GM11168 (cell line): ENCODE data around the gene SMIM10.
"Not testable (repeated sequence)": the region's sequence is repeated elsewhere in the genome, so short reads cannot be mapped to it uniquely, and the experiment has no call there.

Experiments
- in situ Hi-C: fragments of 300-500 bp; cut with MboI; formaldehyde crosslinking; loops from one replicate; pipeline ENCODE4 v1.12.0; 2022; ENCODE audit warnings: low sequenced_read_pairs; ENCODE audit not compliant: unreplicated experiment

SMIM10 gene

GRCh38 chrX:135009057-135009610 lies 18.3 kb downstream of the SMIM10 start:
- in situ Hi-C loops, result no loop called here

- in situ Hi-C loops, result no loop called here
Observed at GRCh38 chrX:135009838-135010237, 19.0 kb downstream of the SMIM10 start.

- in situ Hi-C loops, result no loop called here
Observed at GRCh38 chrX:135010921-135011320, 20.1 kb downstream of the SMIM10 start.

GRCh38 chrX:135015523-135016245 lies 24.9 kb downstream of the SMIM10 start:
- in situ Hi-C loops, result no loop called here

GRCh38 chrX:135019890-135020289 lies 29.1 kb downstream of the SMIM10 start:
- in situ Hi-C loops, result not testable (repeated sequence)

GRCh38 chrX:135023791-135024190 lies 33.0 kb downstream of the SMIM10 start:
- in situ Hi-C loops, result not testable (repeated sequence)

GRCh38 chrX:135024526-135024925 lies 33.7 kb downstream of the SMIM10 start:
- in situ Hi-C loops, result no loop called here

GRCh38 chrX:135030207-135030963 lies 39.6 kb downstream of the SMIM10 start:
- in situ Hi-C loops, result not testable (repeated sequence)

GRCh38 chrX:135041149-135042123 lies 50.6 kb downstream of the SMIM10 start:
- in situ Hi-C loops, result not testable (repeated sequence)
